Activated CD8-positive, alpha-beta memory T cell treated with anti-CD3 and anti-CD28 coated beads, Interleukin-2, amount 10 ng/mL, durations not matched to agents 7 days and 5 days (primary cell): Measurements from ENCODE around the gene APOA4. TPM values are rescaled to one million over a fixed set of nuclear protein-coding genes. Genes with fewer than 3 reads are reported as not detected.

Experiments used
- ATAC-seq: fragments of 150-1000 bp; cut with Tn5 transposase; one replicate; pipeline ENCODE4 v1.10.0; 2021; ENCODE audit warnings: moderate library complexity
- CTCF ChIA-PET: fragments of 350-600 bp; sonication (Branson Sonifier 250); formaldehyde crosslinking; loops from one replicate; lab custom pipeline; 2021; ENCODE audit warnings: antibody characterized with exemption; lab: Charles Lee
- DNase-seq: peaks from one replicate; pipeline ENCODE4 v3.0.0-alpha.2; 2020
- H3K27ac Mint-ChIP-seq: one replicate; pipeline ENCODE4 v1.8.0; 2021; ENCODE audit warnings: mild to moderate bottlenecking, mixed read lengths
- H3K27me3 Mint-ChIP-seq: one replicate; pipeline ENCODE4 v1.8.0; 2021; ENCODE audit warnings: mixed read lengths
- H3K36me3 Mint-ChIP-seq: one replicate; pipeline ENCODE4 v1.8.0; 2021; ENCODE audit warnings: mild to moderate bottlenecking, mixed read lengths
- H3K4me1 Mint-ChIP-seq: one replicate; pipeline ENCODE4 v1.8.0; 2021; ENCODE audit warnings: mixed read lengths
- H3K4me3 Mint-ChIP-seq: one replicate; pipeline ENCODE4 v1.8.0; 2021; ENCODE audit warnings: mild to moderate bottlenecking, moderate library complexity, mixed read lengths
- H3K9me3 Mint-ChIP-seq: one replicate; pipeline ENCODE4 v1.8.0; 2022; ENCODE audit warnings: low read depth, mixed read lengths
- total RNA-seq, 2 experiments: library from RNA; stranded (reverse); gene quantifications; one replicate each; pipeline ENCODE4 v1.2.3, GENCODE V29; 2021

APOA4 gene
- total RNA-seq, 2 experiments from 2014 or later: not detected

DNA sequence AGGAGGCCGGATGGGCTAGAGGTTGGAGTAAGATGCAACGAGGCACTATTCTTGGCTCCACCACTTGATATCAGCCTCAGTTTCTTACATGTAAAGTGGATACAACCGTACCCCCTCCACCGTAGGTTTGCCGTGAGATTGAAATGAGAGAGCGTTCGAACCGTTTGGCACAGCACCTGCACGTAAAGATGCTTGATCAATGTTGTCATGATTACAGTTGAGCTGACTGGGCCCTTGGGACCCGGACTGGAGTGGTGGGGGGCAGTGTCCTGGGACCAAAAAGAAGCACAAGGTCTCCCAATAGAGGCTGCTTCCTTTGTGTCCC, 10.3 kb upstream of the APOA4 start:
- CTCF ChIA-PET: interaction anchor here (0.9 to 7.5 kb wide), 5 partner anchors 12 to 272 kb away, joined by 3 to 187 read pairs (median 5); partner anchors contain the start of genes APOA5 and ZPR1
- Mint-ChIP-seq H3K27ac (no peak overlapping the region), H3K36me3 (no peaks in the 10 kb centered on the region), H3K9me3 (no peaks in the 10 kb centered on the region), H3K4me1 (peaks cover 12% of the 10 kb centered on the region), H3K4me3 (no peak overlapping the region), H3K27me3 (no peaks in the 10 kb centered on the region)
- DNase-seq (no peak), ATAC-seq (no peak)

DNA sequence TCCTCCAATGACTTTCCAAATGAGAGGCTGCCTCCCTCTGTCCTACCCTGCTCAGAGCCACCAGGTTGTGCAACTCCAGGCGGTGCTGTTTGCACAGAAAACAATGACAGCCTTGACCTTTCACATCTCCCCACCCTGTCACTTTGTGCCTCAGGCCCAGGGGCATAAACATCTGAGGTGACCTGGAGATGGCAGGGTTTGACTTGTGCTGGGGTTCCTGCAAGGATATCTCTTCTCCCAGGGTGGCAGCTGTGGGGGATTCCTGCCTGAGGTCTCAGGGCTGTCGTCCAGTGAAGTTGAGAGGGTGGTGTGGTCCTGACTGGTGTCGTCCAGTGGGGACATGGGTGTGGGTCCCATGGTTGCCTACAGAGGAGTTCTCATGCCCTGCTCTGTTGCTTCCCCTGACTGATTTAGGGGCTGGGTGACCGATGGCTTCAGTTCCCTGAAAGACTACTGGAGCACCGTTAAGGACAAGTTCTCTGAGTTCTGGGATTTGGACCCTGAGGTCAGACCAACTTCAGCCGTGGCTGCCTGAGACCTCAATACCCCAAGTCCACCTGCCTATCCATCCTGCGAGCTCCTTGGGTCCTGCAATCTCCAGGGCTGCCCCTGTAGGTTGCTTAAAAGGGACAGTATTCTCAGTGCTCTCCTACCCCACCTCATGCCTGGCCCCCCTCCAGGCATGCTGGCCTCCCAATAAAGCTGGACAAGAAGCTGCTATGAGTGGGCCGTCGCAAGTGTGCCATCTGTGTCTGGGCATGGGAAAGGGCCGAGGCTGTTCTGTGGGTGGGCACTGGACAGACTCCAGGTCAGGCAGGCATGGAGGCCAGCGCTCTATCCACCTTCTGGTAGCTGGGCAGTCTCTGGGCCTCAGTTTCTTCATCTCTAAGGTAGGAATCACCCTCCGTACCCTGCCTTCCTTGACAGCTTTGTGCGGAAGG, 9.5 kb upstream of the APOA4 start:
- DNase-seq: no peak
- Mint-ChIP-seq H3K36me3 (no peaks in the 10 kb centered on the region), H3K27ac (no peak overlapping the region), H3K4me1 (peaks cover 12% of the 10 kb centered on the region), H3K9me3 (no peaks in the 10 kb centered on the region), H3K27me3 (no peaks in the 10 kb centered on the region), H3K4me3 (no peak overlapping the region)
- CTCF ChIA-PET: interaction anchor here (0.9 to 7.5 kb wide), 4 partner anchors 11 to 229 kb away, joined by 3 to 187 read pairs (median 74); partner anchors contain the start of genes APOA5 and ZPR1
- ATAC-seq: no peak

DNA sequence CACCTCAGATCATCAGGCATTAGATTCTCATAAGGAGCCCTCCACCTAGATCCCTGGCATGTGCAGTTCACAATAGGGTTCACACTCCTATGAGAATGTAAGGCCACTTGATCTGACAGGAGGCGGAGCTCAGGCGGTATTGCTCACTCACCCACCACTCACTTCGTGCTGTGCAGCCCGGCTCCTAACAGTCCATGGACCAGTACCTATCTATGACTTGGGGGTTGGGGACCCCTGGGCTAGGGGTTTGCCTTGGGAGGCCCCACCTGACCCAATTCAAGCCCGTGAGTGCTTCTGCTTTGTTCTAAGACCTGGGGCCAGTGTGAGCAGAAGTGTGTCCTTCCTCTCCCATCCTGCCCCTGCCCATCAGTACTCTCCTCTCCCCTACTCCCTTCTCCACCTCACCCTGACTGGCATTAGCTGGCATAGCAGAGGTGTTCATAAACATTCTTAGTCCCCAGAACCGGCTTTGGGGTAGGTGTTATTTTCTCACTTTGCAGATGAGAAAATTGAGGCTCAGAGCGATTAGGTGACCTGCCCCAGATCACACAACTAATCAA, 8.8 kb upstream of the APOA4 start:
- no peaks in the 10 kb centered on the region for H3K36me3 Mint-ChIP-seq
- CTCF ChIA-PET: interaction anchor here (1.0 to 7.5 kb wide), 4 partner anchors 19 to 230 kb away, joined by 3 to 187 read pairs (median 74); partner anchors contain the start of genes APOA5 and ZPR1
- no peaks in the 10 kb centered on the region for H3K9me3 Mint-ChIP-seq
- H3K4me3 Mint-ChIP-seq: no peak overlapping the region
- no peak for DNase-seq
- peaks cover 12% of the 10 kb centered on the region for H3K4me1 Mint-ChIP-seq
- ATAC-seq: no peak
- no peak overlapping the region for H3K27ac Mint-ChIP-seq
- no peaks in the 10 kb centered on the region for H3K27me3 Mint-ChIP-seq

DNA sequence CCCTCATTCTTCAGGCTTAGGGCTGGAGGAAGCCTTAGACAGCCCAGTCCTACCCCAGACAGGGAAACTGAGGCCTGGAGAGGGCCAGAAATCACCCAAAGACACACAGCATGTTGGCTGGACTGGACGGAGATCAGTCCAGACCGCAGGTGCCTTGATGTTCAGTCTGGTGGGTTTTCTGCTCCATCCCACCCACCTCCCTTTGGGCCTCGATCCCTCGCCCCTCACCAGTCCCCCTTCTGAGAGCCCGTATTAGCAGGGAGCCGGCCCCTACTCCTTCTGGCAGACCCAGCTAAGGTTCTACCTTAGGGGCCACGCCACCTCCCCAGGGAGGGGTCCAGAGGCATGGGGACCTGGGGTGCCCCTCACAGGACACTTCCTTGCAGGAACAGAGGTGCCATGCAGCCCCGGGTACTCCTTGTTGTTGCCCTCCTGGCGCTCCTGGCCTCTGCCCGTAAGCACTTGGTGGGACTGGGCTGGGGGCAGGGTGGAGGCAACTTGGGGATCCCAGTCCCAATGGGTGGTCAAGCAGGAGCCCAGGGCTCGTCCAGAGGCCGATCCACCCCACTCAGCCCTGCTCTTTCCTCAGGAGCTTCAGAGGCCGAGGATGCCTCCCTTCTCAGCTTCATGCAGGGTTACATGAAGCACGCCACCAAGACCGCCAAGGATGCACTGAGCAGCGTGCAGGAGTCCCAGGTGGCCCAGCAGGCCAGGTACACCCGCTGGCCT, 7.2 kb upstream of the APOA4 start:
- H3K27me3 Mint-ChIP-seq: no peaks in the 10 kb centered on the region
- H3K4me3 Mint-ChIP-seq: no peak overlapping the region
- CTCF ChIA-PET: interaction anchor here (0.9 to 7.3 kb wide), 3 partner anchors 39 to 276 kb away, joined by 3 to 187 read pairs (median 7); partner anchors contain the start of genes APOA5 and ZPR1
- DNase-seq (no peak), ATAC-seq (no peak)
- no peaks in the 10 kb centered on the region for H3K36me3 Mint-ChIP-seq
- no peaks in the 10 kb centered on the region for H3K9me3 Mint-ChIP-seq
- H3K4me1 Mint-ChIP-seq: peaks cover 5% of the 10 kb centered on the region
- H3K27ac Mint-ChIP-seq: no peak overlapping the region

DNA sequence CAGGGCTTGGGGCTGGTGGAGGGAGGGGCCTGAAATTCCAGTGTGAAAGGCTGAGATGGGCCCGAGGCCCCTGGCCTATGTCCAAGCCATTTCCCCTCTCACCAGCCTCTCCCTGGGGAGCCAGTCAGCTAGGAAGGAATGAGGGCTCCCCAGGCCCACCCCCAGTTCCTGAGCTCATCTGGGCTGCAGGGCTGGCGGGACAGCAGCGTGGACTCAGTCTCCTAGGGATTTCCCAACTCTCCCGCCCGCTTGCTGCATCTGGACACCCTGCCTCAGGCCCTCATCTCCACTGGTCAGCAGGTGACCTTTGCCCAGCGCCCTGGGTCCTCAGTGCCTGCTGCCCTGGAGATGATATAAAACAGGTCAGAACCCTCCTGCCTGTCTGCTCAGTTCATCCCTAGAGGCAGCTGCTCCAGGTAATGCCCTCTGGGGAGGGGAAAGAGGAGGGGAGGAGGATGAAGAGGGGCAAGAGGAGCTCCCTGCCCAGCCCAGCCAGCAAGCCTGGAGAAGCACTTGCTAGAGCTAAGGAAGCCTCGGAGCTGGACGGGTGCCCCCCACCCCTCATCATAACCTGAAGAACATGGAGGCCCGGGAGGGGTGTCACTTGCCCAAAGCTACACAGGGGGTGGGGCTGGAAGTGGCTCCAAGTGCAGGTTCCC, 6.5 kb upstream of the APOA4 start, which contains the start of gene APOC3:
Gene APOC3 (plus strand): TSS at position 383 of the 659 bp plus-strand sequence. CDS start 676 bp downstream, outside the sequence.
- Mint-ChIP-seq H3K4me1 (no peaks in the 10 kb centered on the region), H3K9me3 (no peaks in the 10 kb centered on the region), H3K4me3 (no peak within 1 kb of the TSS), H3K36me3 (no peaks in the 10 kb centered on the region), H3K27ac (no peak within 1 kb of the TSS), H3K27me3 (no peaks in the 10 kb centered on the region)
- CTCF ChIA-PET: interaction anchor here (1.3 kb wide), 1 partner anchor 38 kb away, joined by 7 read pairs; the partner anchor contains the start of gene APOA5
- no peak for ATAC-seq
- no peak for DNase-seq

DNA sequence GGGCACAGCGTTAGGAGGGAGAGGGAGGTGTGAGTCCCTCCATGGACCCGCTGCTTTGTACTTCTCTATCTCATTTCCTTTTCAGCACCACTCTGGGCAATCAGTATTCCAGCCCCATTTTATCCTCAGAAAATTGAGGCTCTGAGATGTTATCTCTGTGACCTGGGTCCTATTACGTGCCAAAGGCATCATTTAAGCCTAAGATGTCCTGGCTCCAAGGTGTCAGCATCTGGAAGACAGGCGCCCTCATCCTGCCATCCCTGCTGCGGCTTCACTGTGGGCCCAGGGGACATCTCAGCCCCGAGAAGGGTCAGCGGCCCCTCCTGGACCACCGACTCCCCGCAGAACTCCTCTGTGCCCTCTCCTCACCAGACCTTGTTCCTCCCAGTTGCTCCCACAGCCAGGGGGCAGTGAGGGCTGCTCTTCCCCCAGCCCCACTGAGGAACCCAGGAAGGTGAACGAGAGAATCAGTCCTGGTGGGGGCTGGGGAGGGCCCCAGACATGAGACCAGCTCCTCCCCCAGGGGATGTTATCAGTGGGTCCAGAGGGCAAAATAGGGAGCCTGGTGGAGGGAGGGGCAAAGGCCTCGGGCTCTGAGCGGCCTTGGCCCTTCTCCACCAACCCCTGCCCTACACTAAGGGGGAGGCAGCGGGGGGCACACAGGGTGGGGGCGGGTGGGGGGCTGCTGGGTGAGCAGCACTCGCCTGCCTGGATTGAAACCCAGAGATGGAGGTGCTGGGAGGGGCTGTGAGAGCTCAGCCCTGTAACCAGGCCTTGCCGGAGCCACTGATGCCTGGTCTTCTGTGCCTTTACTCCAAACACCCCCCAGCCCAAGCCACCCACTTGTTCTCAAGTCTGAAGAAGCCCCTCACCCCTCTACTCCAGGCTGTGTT, 5.8 kb upstream of the APOA4 start:
- no peaks in the 10 kb centered on the region for H3K27me3 Mint-ChIP-seq
- no peak for DNase-seq
- no peaks in the 10 kb centered on the region for H3K4me1 Mint-ChIP-seq
- H3K9me3 Mint-ChIP-seq: no peaks in the 10 kb centered on the region
- ATAC-seq: no peak
- H3K4me3 Mint-ChIP-seq: no peak overlapping the region
- CTCF ChIA-PET: interaction anchor here (1.3 kb wide), 1 partner anchor 38 kb away, joined by 7 read pairs; the partner anchor contains the start of gene APOA5
- no peak overlapping the region for H3K27ac Mint-ChIP-seq
- no peaks in the 10 kb centered on the region for H3K36me3 Mint-ChIP-seq

DNA sequence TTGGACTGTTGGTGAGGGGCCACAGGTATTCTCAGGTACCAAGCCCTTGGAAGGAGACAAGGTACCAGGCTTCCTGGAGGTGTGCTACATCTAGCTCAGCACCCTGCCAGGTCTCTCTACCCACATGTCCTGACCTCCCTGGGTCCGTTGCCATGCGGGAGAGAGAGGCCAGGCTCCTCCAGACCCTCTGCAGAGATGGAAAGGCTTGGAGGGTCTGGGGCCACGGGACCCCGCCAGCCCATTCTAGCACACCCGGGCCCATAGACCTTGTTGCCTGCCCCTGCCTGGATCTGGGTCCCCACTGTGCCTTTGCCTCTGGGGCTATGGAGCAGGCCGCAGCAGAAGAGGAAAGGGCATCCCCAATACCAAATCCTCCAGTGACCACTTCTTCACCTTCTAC, 4.4 kb upstream of the APOA4 start:
- Mint-ChIP-seq H3K36me3 (no peaks in the 10 kb centered on the region), H3K4me1 (no peaks in the 10 kb centered on the region), H3K4me3 (no peak overlapping the region), H3K27me3 (no peaks in the 10 kb centered on the region), H3K27ac (no peak overlapping the region), H3K9me3 (no peaks in the 10 kb centered on the region)
- no peak for DNase-seq
- no peak for ATAC-seq
- CTCF ChIA-PET: interaction anchor here (1.2 kb wide), 2 partner anchors 9 to 54 kb away, joined by 3 to 5 read pairs; no protein-coding TSS in a partner anchor

DNA sequence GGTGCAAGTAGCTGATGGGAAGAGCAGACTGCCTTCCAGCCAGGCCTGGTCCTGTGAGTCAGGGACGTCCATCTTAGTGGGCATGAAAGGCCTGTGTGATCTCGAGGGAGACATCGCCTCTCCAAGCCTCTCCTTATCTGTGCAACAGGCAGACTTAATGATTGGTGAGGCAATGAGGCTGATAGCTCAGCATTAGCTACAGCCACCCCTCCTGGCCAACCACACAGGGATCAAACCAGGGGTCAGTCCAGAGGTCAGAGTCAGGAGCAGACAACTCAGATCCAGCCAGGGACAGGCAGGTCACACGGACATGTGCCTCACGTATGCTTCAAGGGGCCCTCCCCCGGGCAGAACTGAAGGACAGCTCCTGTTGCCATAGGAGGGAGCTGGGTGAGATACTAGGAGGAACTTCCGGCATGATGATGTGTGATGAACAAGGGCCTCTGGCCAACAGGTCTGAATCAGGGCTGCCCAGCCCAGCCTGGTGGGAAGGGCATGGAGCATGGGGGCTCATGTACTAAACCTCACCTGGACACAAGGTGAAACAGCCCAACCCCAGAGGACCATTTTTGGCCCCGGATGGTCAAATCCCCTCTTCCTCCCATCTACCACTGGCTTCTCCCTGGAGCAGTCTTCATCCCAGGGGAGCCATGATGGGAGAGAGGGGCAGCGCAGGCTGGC, 3.8 kb upstream of the APOA4 start:
- ATAC-seq: no peak
- CTCF ChIA-PET: interaction anchor here (1.2 kb wide), 2 partner anchors 9 to 53 kb away, joined by 3 to 5 read pairs; no protein-coding TSS in a partner anchor
- no peaks in the 10 kb centered on the region for H3K27me3 Mint-ChIP-seq

DNA sequence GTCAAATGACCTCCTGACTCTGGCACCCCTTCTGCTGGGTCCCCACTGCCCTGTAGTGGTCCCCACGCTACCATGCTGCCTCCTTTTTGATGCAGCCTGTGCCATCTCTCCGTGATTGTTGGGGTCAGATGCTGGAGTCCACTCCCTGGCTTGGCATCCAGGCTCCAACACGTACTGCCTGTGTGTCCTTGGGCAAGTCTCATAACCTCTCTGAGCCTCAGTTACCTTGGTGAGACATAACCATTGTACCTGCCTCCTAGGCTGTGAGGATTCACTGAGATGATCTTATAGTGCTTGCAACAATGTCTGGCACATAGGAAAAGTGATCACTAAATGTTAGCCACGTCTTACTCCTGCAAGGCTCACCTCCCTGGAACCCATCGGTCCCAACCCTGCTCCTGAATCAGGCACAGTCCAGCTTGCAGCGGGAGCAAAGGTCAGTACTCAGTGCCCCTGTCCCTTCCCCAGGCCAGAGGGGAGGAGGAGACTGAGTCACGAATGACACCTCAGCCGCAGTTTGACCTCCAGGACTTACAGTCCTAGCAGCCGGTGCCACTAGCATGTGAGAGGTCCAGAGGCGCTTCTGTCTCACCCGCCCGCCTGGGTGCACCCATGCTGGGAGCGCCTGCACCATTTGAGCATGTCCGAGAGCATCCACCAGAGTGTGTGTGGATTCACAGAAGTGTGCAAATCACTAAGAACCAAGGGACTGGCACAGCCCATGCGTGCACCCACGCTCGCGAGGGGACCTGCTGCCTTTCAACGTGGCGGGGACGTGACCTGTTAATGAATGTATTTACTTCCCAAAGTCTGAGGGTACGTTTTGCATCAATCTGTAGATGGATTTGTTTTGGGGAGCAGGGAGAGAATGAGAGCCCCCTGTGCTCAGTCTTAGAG, 3.0 kb upstream of the APOA4 start:
- H3K4me3 Mint-ChIP-seq: no peak overlapping the region
- ATAC-seq (no peak), DNase-seq (no peak)
- no peak overlapping the region for H3K27ac Mint-ChIP-seq
- H3K36me3 Mint-ChIP-seq: no peaks in the 10 kb centered on the region
- CTCF ChIA-PET: interaction anchor here (1.2 kb wide), 1 partner anchor 52 kb away, joined by 3 read pairs; no protein-coding TSS in a partner anchor
- no peaks in the 10 kb centered on the region for H3K9me3 Mint-ChIP-seq
- H3K27me3 Mint-ChIP-seq: no peaks in the 10 kb centered on the region
- no peaks in the 10 kb centered on the region for H3K4me1 Mint-ChIP-seq

More for the DNA sequence above, 3.8 kb upstream of the APOA4 start:
- H3K27ac Mint-ChIP-seq: no peak overlapping the region
- H3K36me3 Mint-ChIP-seq: no peaks in the 10 kb centered on the region
- DNase-seq: no peak
- H3K9me3 Mint-ChIP-seq: no peaks in the 10 kb centered on the region
- no peaks in the 10 kb centered on the region for H3K4me1 Mint-ChIP-seq
- H3K4me3 Mint-ChIP-seq: no peak overlapping the region

DNA sequence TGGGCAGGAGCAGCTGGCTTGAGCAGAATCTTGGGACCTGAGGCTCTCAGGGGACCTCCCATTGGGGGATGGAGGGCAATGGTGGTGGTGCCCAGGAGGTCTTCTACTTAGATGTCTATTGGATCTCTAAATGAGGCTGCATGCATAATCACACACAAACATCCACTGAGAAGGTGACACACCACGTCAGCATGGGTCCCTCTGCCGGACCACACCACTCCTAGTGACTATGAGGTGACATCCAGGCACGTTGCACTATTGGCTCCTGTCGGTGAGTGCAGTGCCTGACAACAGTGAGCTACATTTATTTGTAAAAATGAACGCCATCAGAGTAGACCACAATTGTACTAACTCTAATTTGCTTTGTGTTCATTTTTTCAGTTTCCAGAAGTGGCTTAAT, 2.3 kb upstream of the APOA4 start:
- Mint-ChIP-seq H3K4me3 (no peak overlapping the region), H3K27ac (no peak overlapping the region), H3K36me3 (no peaks in the 10 kb centered on the region), H3K27me3 (no peaks in the 10 kb centered on the region), H3K4me1 (no peaks in the 10 kb centered on the region), H3K9me3 (no peaks in the 10 kb centered on the region)
- DNase-seq (no peak), ATAC-seq (no peak)
- CTCF ChIA-PET: no interaction called here

DNA sequence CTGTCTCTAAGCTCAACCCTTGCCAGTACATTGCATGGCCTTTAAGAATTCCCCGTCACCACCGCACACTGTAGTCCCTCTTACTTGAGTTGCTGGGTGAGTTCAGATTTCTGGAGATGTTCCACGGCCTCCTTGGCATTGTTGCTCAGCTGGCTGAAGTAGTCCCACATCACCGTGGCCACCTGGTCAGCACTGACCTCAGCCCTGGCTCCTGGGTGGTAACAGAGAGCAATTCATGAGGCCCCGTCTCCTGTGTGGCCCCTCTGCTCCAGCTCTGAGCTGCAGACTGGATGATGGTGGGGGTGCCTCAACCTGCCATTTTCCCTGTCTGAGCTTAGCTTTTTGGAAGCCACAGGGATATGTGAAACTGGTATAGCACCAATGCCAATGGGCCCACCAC, 529 bp downstream of the APOA4 start:
- Mint-ChIP-seq H3K27me3 (no peaks in the 10 kb centered on the region), H3K9me3 (no peaks in the 10 kb centered on the region)
- no peak for DNase-seq

More for the DNA sequence above, 529 bp downstream of the APOA4 start:
- Mint-ChIP-seq H3K4me1 (no peaks in the 10 kb centered on the region), H3K27ac (no peak overlapping the region), H3K4me3 (no peak overlapping the region), H3K36me3 (no peaks in the 10 kb centered on the region)
- CTCF ChIA-PET: interaction anchor here (1.3 to 3.4 kb wide), 3 partner anchors 10 to 90 kb away, joined by 3 to 11 read pairs (median 5); partner anchors contain the start of gene APOA5
- ATAC-seq: no peak
